H9 (cell line): ENCODE results near the gene PHLDA2. TPM values are rescaled to one million over a fixed set of nuclear protein-coding genes. Genes with fewer than 3 reads are reported as not detected.

ENCODE experiments used
- DNase-seq: peaks from one replicate; pipeline ENCODE4 v3.0.0-alpha.2; 2017
- H2AFZ ChIP-seq: one replicate; pipeline ENCODE4 v1.6.1; 2013; ENCODE audit warnings: mild to moderate bottlenecking, low read length, control low read depth, moderate library complexity
- H2AK5ac ChIP-seq: 2 replicates; pipeline ENCODE4 v1.6.1; 2013; ENCODE audit warnings: low read length, control low read depth, mixed read lengths; ENCODE audit not compliant: insufficient read length
- H2BK120ac ChIP-seq: one replicate; pipeline ENCODE4 v1.6.1; 2013; ENCODE audit warnings: low read depth, mild to moderate bottlenecking, low read length, control low read depth, inconsistent platforms; ENCODE audit not compliant: poor library complexity, severe bottlenecking
- H2BK12ac ChIP-seq: 2 replicates; pipeline ENCODE4 v1.6.1; 2013; ENCODE audit warnings: low read length, control low read depth, mixed read lengths, low read depth; ENCODE audit not compliant: insufficient read length
- H2BK15ac ChIP-seq: 2 replicates; pipeline ENCODE4 v1.6.1; 2013; ENCODE audit warnings: low read depth, low read length, control low read depth
- H2BK20ac ChIP-seq: one replicate; pipeline ENCODE4 v1.6.1; 2013; ENCODE audit warnings: low read depth, mild to moderate bottlenecking, low read length, control low read depth, inconsistent platforms; ENCODE audit not compliant: poor library complexity, severe bottlenecking
- H2BK5ac ChIP-seq: 2 replicates; pipeline ENCODE4 v1.6.1; 2013; ENCODE audit warnings: low read length, control low read depth, mixed read lengths; ENCODE audit not compliant: insufficient read length
- H3K14ac ChIP-seq: 2 replicates; pipeline ENCODE4 v1.6.1; 2013; ENCODE audit warnings: low read length, control low read depth; ENCODE audit not compliant: insufficient read depth
- H3K18ac ChIP-seq: 2 replicates; pipeline ENCODE4 v1.6.1; 2013; ENCODE audit warnings: low read depth, mild to moderate bottlenecking, mixed read lengths, low read length, control low read depth; ENCODE audit not compliant: insufficient read length
- H3K23ac ChIP-seq: 2 replicates; pipeline ENCODE4 v1.6.1; 2013; ENCODE audit warnings: low read length, control low read depth, mixed read lengths, low read depth; ENCODE audit not compliant: insufficient read length
- H3K23me2 ChIP-seq: 2 replicates; pipeline ENCODE4 v1.6.1; 2013; ENCODE audit warnings: low read depth, mild to moderate bottlenecking, mixed read lengths, low read length, control low read depth; ENCODE audit not compliant: insufficient read length, poor library complexity, severe bottlenecking
- H3K27ac ChIP-seq: 2 replicates; pipeline ENCODE4 v1.5.1; 2013; ENCODE audit warnings: low read length, control low read depth, mixed read lengths, low read depth; ENCODE audit not compliant: insufficient read length
- H3K27me3 ChIP-seq: 2 replicates; pipeline ENCODE4 v1.6.1; 2013; ENCODE audit warnings: low read length, control low read depth, inconsistent platforms; ENCODE audit not compliant: insufficient read depth
- H3K4ac ChIP-seq: 2 replicates; pipeline ENCODE4 v1.6.1; 2013; ENCODE audit warnings: low read depth, mild to moderate bottlenecking, control low read depth, inconsistent platforms, low read length, moderate library complexity
- H3K4me1 ChIP-seq: 2 replicates; pipeline ENCODE4 v1.6.1; 2013; ENCODE audit warnings: low read length, control low read depth, inconsistent platforms; ENCODE audit not compliant: insufficient read depth
- H3K4me2 ChIP-seq: 2 replicates; pipeline ENCODE4 v1.6.1; 2013; ENCODE audit warnings: low read length, control low read depth, mixed read lengths; ENCODE audit not compliant: insufficient read length, insufficient read depth
- H3K56ac ChIP-seq: 2 replicates; pipeline ENCODE4 v1.6.1; 2013; ENCODE audit warnings: low read depth, mild to moderate bottlenecking, mixed read lengths, low read length, control low read depth; ENCODE audit not compliant: insufficient read length
- H3K79me1 ChIP-seq: 2 replicates; pipeline ENCODE4 v1.6.1; 2013; ENCODE audit warnings: low read depth, mild to moderate bottlenecking, moderate library complexity, low read length, control low read depth, inconsistent platforms; ENCODE audit not compliant: insufficient read depth, poor library complexity, severe bottlenecking
- H3K79me2 ChIP-seq: 2 replicates; pipeline ENCODE4 v1.6.1; 2013; ENCODE audit warnings: low read length, control low read depth, inconsistent platforms; ENCODE audit not compliant: insufficient read depth
- H3K9ac ChIP-seq: 2 replicates; pipeline ENCODE4 v1.6.1; 2013; ENCODE audit warnings: low read length, control low read depth, mixed read lengths; ENCODE audit not compliant: insufficient read length; ENCODE audit errors: extremely low read depth
- H3K9me3 ChIP-seq: one replicate; pipeline ENCODE4 v1.6.1; 2013; ENCODE audit warnings: low read depth, low read length, inconsistent platforms; ENCODE audit not compliant: control insufficient read depth
- H3T11ph ChIP-seq: one replicate; pipeline ENCODE4 v1.6.1; 2013; ENCODE audit warnings: mild to moderate bottlenecking, low read length, control low read depth, inconsistent platforms
- H4K20me1 ChIP-seq: one replicate; pipeline ENCODE4 v1.6.1; 2013; ENCODE audit not compliant: control insufficient read depth, insufficient read length, insufficient read depth
- H4K5ac ChIP-seq: 2 replicates; pipeline ENCODE4 v1.6.1; 2013; ENCODE audit warnings: low read depth, mild to moderate bottlenecking, mixed read lengths, low read length, control low read depth; ENCODE audit not compliant: insufficient read length
- H4K8ac ChIP-seq: replicated peaks from 2 replicates; pipeline ENCODE4 v1.6.1; 2013; ENCODE audit warnings: low read length, control low read depth, mixed read lengths, low read depth; ENCODE audit not compliant: insufficient read length
- H4K91ac ChIP-seq: 2 replicates; pipeline ENCODE4 v1.6.1; 2013; ENCODE audit warnings: low read depth, mild to moderate bottlenecking, moderate library complexity, mixed read lengths, low read length, control low read depth; ENCODE audit not compliant: insufficient read length
- H3K27ac Mint-ChIP-seq, 3 experiments: 2 replicates in 2 of 3; 3 replicates in 1 of 3; pipeline ENCODE4 v1.8.0; 2020 to 2021; ENCODE audit warnings: mixed read lengths in 3 of 3, mild to moderate bottlenecking in 1 of 3, moderate library complexity in 1 of 3
- H3K27me3 Mint-ChIP-seq: 2 replicates; pipeline ENCODE4 v1.8.0; 2021; ENCODE audit warnings: low read depth, mild to moderate bottlenecking, moderate library complexity, mixed read lengths
- H3K36me3 Mint-ChIP-seq, 3 experiments: 2 replicates in 2 of 3; 3 replicates in 1 of 3; pipeline ENCODE4 v1.8.0; 2020 to 2021; ENCODE audit warnings: low read depth in 3 of 3, mixed read lengths in 3 of 3; ENCODE audit not compliant: insufficient read depth in 1 of 3
- H3K4me1 Mint-ChIP-seq, 2 experiments: 2 replicates each; pipeline ENCODE4 v1.8.0; 2020; ENCODE audit warnings: mixed read lengths in 2 of 2
- H3K4me3 Mint-ChIP-seq, 2 experiments: 2 replicates in 1 of 2; 3 replicates in 1 of 2; pipeline ENCODE4 v1.8.0; 2020 to 2021; ENCODE audit warnings: mild to moderate bottlenecking in 2 of 2, mixed read lengths in 2 of 2, moderate library complexity in 1 of 2
- H3K9me3 Mint-ChIP-seq, 2 experiments: 2 replicates in 1 of 2; 3 replicates in 1 of 2; pipeline ENCODE4 v1.8.0; 2020; ENCODE audit warnings: mild to moderate bottlenecking in 2 of 2, mixed read lengths in 2 of 2, moderate library complexity in 1 of 2
- CTCF ChIP-seq: fragments of 200-600 bp; sonication (generic); conservative IDR thresholded peaks from 3 replicates; pipeline ENCODE4 v1.8.0; 2021; ENCODE audit warnings: antibody characterized with exemption, mild to moderate bottlenecking
- WGBS: extraction: QIAGEN DNeasy Blood & Tissue Kit; methylation state at CpG from one replicate; pipeline ENCODE4 v1.1.7; 2013; ENCODE audit warnings: missing lambda C conversion rate, low lambda C conversion rate, mixed read lengths; ENCODE audit not compliant: insufficient read length; ENCODE audit errors: extremely low coverage; 5-methylcytosine and 5-hydroxymethylcytosine counted together
- total RNA-seq: library from RNA; stranded (reverse); gene quantifications from 2 replicates; pipeline ENCODE4 v1.2.1, GENCODE V29; 2021

PHLDA2 gene
- total RNA-seq, 1 experiment from 2014 or later = 42.8 TPM

GRCh38 chr11:2920343-2920742 lies 8.9 kb downstream of the PHLDA2 start:
- no peaks in the 10 kb centered on the region for H3K9me3 Mint-ChIP-seq
- Histone ChIP-seq H3K9me3 (no peaks in the 10 kb centered on the region), H4K5ac (no peak overlapping the region), H3K4me2 (no peak overlapping the region), H3T11ph (no peak overlapping the region), H3K79me1 (no peaks in the 10 kb centered on the region), H3K79me2 (no peaks in the 10 kb centered on the region), H2BK120ac (no peak overlapping the region), H2BK20ac (no peak overlapping the region), H4K20me1 (no peaks in the 10 kb centered on the region), H2BK5ac (no peak overlapping the region), H3K4ac (no peak overlapping the region), H3K18ac (no peak overlapping the region), H3K23ac (no peak overlapping the region), H2AK5ac (no peak overlapping the region), H3K14ac (no peak overlapping the region), H3K9ac (no peak overlapping the region), H2AFZ (no peak overlapping the region), H3K23me2 (no peaks in the 10 kb centered on the region), H4K91ac (no peak overlapping the region), H3K27ac (no peak overlapping the region), H4K8ac (no peak overlapping the region), H3K4me1 (no peaks in the 10 kb centered on the region), H3K56ac (no peak overlapping the region), H2BK15ac (no peak overlapping the region), H2BK12ac (no peak overlapping the region), H3K27me3 (no peaks in the 10 kb centered on the region)
- H3K4me3 Mint-ChIP-seq = no peak overlapping the region
- TF ChIP-seq CTCF = no peak
- H3K27ac Mint-ChIP-seq = peak overlapping the region in 1 of 3 experiments; percentile 59; a peak in 1 of 7 replicates
- DNase-seq = no peak
- no peaks in the 10 kb centered on the region; a peak in 1 of 7 replicates for H3K36me3 Mint-ChIP-seq
- whole genome bisulfite sequencing = no CpG with 5 or more reads among the region's 12 CpGs
- no peaks in the 10 kb centered on the region for H3K4me1 Mint-ChIP-seq
- H3K27me3 Mint-ChIP-seq = no peaks in the 10 kb centered on the region; the same call in 1 of the 2 replicates
